ENCODE data around the gene LRSAM1.

Gene LRSAM1

GRCh38 chr9:127517620-127518019, 66.3 kb downstream of the LRSAM1 start:
- DNase-seq (ENCODE audit: low read depth), result no peak

- DNase-seq (ENCODE audit: low read depth), result no peak
These were observed 67.0 kb downstream of the LRSAM1 start for GRCh38 chr9:127518091-127518856.

DNA sequence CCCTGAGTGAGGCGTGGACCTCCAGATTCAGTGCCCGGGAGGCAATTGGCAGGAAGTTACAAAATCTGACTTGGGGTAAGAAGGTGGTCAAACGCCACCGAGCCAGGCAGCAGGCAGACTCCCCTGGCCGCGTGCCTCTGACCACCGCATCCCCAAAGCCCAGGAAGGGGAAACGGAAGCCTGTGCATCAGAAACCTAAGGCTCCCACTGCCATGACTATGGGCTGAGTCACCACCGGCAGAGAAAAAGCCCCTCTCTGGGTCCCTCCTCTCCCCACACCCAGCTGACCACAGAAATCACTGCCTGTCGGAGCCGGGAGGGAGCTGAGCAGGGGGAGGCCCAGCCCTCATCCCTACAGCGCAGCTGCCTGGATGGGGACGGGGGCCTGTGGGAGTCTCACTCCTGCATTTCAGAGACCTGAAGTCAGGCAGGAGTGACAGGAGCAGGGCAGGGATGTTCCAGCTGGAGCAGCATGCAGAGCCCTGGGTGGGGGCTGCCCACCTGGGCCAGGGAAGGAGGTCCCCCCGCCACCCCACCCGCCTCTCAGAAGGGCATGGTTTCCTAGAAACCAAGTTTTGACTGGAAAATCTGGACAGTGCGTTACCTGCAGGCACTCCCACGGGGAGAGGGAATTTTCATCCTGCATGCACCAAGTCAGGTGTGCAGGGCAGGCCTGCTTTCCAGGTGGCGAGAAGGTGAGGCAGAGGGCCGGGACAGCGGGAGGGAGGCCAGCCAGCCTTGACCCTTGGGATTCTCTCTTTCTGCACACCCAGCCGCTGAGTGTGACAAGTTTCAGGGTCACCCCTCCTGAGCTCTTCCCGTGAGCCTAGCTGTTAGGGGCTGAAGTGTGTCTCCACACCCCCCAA, 68.2 kb downstream of the LRSAM1 start:
- peak; percentile 73 for DNase-seq (ENCODE audit: low read depth)

GRCh38 chr9:127520941-127521918, 69.9 kb downstream of the LRSAM1 start:
- peak; percentile 64 for DNase-seq (ENCODE audit: low read depth)

- DNase-seq (ENCODE audit: low read depth), result no peak
These were observed 70.6 kb downstream of the LRSAM1 start for GRCh38 chr9:127521919-127522304.

DNA sequence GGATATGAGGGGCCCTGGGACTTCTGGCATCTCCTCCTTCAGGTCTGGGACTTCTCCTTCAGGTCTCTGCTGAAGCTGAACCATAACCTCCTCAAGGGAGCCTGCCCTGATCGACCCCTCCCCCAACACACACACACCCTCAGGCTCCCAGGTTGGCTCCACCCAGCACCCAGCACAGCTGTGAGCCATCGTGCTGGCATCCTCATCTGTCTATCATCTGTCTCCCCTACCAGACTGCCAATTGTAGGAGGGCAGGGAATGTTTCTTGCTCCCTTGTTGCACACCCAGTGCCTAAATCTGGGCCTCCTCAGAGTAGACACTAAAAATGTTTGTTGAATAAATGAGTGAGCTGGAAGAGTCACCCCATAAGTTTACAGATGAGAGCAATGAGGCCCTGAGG, 71.4 kb downstream of the LRSAM1 start:
- DNase-seq (ENCODE audit: low read depth), result no peak

DNA sequence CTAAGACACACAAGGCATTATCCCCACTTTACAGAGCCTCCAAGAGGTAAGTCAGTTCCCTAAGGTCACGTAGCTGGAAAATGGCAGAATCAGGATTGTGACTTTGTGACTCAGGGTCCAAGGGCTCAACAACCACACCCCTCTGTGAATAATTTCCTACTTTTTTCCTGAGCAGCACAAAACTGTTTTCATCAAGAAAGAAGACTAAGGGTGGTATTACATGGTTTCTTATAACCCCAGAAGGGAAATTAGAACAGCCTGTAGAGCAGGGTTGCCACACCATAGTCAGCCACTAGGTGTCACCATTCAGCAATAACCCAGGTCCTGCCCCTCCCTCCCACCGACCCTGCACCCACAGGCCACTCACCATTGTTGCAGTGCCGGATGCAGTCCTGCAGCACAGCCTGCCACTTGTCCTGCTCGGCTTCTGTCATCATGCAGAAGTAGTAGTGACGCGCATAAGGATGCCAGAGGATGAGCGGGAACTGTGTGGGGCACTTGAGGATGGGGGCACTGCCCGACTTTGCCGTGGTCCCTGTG, 72.1 kb downstream of the LRSAM1 start:
- peak; percentile 66 for DNase-seq (ENCODE audit: low read depth)

- no peak for DNase-seq (ENCODE audit: low read depth)
These were observed 73.1 kb downstream of the LRSAM1 start for GRCh38 chr9:127524373-127524772.

DNA sequence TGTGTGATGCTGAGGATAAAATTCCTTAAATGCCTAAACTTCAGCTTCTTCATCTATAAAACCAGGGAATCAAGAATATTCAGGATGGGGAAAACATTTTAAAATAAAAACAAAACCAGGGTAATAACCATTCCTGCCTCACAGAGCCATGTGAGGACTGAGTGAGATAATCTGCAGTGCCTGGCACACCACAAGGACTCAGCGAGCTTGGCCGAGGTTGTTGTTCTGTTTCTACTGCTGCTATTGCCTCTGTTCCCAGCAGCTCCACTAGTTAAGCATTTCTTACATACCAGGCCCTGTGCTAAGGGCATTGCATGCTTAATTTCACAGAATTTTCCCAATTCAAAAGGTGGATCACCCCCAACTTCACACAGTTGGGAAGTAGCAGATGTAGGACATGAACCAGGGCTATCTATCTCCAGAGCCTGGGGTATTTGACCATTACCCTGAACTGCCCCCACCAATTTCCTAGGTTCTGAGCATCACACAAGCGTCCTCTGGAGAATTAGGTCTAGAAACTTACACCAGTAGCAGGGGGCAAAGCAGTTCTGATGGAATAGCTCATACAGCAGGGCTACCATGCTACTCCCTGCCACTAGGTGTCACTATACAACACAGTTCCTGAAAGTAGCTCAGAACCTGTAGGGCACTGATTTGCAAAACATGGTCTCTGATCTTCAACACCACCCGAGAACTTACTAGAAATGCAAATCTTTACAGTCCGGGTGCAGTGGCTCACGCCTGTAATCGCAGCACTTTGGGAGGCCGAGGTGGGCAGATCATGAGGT, 74.3 kb downstream of the LRSAM1 start:
- DNase-seq (ENCODE audit: low read depth), result peak; percentile 65

DNA sequence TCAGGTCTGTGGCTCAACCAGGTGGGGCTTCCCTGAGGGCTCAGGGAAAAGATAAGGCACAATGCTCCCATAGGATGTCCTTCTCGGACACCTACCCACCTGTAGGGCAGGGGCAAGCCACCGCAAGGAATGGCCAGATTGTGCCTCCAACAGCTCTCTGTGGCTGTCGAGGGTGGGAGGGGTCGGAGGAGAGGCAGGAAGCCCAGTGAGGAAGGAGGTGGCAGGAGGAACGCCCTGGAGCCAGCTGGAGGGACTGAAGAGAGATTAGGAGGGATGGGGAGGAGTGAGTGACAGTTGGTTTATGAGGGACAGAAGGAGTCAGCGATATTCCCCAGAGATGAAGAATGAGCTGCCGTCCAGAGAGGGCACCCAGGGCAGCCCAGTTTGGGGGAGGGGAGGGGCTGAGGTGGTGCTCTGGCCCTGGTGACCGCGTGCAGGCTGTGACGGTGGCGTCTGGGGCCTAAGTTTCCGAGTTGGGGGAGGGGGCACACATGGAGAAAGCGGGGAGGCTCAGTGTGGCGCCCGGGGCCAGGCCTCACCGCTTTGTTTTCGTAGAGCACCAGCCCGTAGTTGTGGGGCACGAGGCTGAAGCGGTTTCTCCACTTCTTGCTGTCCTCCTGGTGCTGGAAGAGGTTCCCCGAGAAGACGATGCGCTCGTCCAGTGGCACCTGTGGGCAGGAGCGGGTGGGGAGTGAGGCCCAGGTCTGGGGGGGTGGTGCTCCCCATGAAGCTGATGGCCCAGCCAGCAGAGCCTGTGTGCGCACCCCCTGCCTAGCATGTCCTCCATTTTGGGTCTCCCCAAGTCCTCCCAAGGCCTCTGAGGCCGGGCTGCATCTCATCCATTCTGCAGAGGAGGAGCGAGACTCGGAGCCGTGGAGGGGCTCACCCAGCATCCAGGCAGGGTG, 75.6 kb downstream of the LRSAM1 start:
- DNase-seq (ENCODE audit: low read depth), result no peak

DNA sequence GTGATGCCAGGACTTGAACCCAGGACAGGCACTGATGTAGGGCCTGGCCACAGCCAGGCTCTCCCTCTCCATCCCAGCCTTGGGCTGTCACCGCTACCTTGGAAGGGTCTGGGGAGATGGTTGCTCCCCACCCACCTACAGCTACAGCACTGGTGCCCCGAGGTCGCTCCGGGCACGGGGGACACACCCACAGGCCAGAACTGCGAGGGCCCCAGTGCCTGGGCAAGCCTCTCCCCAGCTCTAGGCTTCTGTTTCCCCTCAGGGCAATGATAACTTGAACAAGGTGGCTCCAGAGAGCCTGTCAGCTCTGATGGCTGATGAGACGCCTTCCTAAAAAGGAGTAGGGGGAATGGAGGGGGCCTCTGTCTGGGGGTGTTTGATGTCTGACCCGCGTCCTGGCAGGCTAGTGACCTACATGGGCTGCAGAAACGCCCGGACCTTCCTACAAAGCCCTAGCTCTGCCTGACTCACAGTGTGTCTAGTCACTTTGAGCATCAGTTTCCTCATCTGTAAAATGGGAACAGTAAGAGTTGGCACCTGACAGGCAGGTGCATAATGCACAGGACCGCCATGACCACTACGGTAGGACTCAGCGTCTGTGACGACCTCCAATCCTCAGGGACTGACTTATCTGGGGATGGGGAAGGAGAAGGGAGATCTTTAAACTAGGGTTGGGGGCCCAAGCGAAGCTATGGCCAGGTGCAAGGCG, 76.4 kb downstream of the LRSAM1 start:
- DNase-seq (ENCODE audit: low read depth), result no peak

DNA sequence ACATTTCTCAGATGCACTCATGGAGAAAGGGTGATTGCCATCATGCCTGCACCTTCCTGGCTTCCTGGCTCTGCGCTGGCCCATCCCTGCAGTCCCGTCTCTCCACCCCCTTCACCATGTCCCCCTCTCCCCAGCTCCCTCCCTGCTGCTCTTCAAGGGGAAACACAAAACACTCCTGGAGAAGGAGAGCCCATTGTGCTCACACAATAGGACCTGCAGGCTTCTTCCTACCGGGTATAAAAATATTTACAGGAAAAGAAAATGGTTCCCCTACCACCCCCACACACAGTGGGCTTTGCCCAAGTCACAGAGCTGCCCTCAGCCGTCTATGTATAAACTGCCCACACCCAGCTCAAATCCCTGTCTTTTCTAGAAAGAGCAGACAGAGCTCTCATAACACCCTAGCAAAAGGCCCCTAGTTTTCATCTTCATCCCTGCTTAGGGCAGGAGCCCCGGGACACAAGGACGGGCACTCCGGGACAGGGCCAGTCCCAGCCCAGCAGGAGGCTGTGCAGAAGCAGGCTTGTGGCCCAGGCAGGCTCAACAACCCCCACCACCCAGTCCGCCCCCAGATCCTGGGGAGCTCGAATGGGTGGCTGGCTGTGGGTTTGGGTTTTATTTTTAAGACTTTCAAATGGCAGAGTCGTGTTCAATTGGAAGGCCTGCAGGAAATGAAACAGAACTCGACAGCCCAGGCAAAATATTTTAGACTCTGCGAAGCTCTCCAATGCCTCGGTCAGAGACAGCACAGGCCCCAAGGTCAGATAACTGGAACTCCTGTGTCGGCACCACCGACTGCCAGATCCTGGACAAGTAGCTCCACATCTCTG, 77.3 kb downstream of the LRSAM1 start:
- DNase-seq (ENCODE audit: low read depth), result no peak

DNA sequence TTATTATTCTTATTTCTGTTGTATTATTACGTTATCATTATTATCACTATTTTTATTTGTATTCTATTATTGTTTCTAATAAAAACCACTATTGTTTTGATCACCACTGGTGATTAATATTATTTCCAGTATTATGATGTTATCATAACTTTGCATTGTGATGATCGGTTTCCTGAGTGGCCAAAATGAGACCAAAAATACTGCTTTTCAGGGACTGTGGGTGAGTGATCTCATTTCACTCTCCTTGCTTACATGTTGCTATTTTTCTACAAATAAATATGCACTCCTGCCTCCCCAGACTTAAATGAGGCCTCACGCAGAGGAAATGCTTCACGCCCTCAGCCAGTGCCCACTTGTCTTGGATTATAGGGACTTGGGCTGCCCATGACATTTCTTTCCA, 78.4 kb downstream of the LRSAM1 start:
- no peak for DNase-seq (ENCODE audit: low read depth)

DNA sequence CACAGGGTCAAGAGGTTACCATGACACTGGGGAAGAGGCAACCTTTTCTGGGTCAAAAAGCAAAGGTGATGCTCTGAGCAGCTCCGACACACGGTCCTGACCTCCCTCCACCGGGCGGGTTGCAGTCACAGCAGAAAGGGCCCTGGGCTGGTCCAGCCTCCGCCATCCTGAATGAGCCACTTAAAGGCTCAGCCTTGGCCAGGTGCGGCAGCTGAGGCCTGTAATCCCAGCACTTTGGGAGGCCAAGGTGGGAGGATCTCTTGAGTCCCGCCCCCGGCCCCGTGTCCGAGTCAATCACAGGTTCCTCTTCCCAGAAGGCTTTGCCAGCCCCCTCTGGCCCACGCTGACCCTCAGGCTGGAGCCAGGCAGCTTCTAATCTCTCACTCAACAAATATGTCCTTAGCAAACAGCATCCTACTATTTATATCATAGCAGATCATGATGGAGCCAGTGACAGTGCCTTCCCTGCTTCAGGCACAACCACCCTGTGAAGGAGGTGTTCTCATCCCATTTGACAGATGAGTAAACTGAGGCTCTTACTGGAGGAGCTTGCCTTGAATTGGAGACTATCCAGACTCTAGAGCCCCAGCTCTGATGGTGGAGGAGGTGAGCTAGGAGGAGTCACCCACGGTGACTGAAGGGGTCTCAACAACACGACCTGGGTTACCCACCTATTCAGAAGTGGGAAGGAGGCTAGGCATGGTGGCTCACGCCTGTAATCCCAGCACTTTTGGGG, 79.1 kb downstream of the LRSAM1 start:
- no peak for DNase-seq (ENCODE audit: low read depth)

- DNase-seq (ENCODE audit: low read depth), result no peak
These were observed 80.4 kb downstream of the LRSAM1 start for GRCh38 chr9:127531676-127532075.

GRCh38 chr9:127534250-127534906, 83.1 kb downstream of the LRSAM1 start:
- no peak for DNase-seq (ENCODE audit: low read depth)

DNA sequence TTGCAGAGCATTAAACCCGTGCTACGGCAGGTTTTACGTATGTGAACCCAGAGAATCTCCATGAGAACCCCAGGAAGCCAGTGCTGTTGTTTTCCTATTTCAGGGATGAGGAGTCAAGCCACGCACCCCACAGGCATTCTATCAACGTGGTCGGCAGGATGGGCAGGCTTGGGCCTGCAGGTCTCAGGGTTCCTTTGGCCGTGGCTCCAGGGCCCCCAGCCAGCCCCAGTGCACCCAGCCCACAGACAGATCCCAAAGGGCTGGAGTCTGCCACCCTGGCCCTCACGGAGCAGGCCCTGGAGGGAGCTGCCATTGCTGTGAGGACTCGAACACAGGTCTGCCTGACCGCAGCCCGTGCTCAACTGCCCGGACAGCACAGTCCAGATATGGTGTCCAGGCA, 83.6 kb downstream of the LRSAM1 start:
- no peak for DNase-seq (ENCODE audit: low read depth)
